Fibroblast of lung (primary cell): Measurements from ENCODE around the gene GALNT7.

Experiments
- EZH2 ChIP-seq: IDR thresholded peaks from 2 replicates; pipeline ENCODE4 v1.5.1; 2012; ENCODE audit warnings: low read length, control low read depth, mild to moderate bottlenecking; ENCODE audit errors: missing control alignments
- TF ChIP-seq, protein P1 (sequence below), 2 donors: IDR thresholded peaks in 1 of 2; conservative IDR thresholded peaks in 1 of 2; 1 replicate in 1 of 2; 2 replicates in 1 of 2; pipeline ENCODE4 v1.5.1; 2011 to 2012; ENCODE audit warnings: low read length in 2 of 2, control low read depth in 1 of 2, inconsistent platforms in 1 of 2, low read depth in 1 of 2, mild to moderate bottlenecking in 1 of 2

DNA sequence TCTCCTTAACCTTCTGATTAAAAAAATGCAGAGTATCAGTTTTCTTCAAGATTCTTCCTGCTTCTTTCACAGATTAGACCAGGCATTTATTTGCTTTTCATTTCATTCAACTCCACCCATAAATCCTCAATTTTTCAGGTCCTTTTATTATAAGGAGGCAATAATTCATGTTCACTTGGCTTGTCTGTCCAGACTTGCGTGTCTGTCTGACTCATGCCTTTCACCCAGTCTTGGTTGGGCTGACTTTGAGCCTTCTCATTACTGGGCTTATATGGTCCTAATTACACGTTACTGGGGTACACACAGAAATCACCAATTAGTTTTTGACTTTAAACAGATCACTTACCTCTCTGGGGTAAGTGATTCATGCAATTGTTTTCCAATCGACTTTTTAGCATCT lies 48.8 kb upstream of the GALNT7 start:
- TF ChIP-seq, protein P1, sequence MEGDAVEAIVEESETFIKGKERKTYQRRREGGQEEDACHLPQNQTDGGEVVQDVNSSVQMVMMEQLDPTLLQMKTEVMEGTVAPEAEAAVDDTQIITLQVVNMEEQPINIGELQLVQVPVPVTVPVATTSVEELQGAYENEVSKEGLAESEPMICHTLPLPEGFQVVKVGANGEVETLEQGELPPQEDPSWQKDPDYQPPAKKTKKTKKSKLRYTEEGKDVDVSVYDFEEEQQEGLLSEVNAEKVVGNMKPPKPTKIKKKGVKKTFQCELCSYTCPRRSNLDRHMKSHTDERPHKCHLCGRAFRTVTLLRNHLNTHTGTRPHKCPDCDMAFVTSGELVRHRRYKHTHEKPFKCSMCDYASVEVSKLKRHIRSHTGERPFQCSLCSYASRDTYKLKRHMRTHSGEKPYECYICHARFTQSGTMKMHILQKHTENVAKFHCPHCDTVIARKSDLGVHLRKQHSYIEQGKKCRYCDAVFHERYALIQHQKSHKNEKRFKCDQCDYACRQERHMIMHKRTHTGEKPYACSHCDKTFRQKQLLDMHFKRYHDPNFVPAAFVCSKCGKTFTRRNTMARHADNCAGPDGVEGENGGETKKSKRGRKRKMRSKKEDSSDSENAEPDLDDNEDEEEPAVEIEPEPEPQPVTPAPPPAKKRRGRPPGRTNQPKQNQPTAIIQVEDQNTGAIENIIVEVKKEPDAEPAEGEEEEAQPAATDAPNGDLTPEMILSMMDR (conservative IDR thresholded peaks at IDR 0.05 in 1 of 2, IDR thresholded peaks at IDR 0.05 in 1 of 2; ENCODE audit: low read depth in 1 of 2, low read length in 2 of 2), result no peak
- TF ChIP-seq EZH2, result no peak
